Liver (tissue), 9 donors: ENCODE measurements around the gene IL17RE. TPM values are rescaled to one million over a fixed set of nuclear protein-coding genes. Genes with fewer than 3 reads are reported as not detected.

Experiments
- DNase-seq: peaks from one replicate; pipeline ENCODE4 v3.0.0-alpha.2; 2017; ENCODE audit warnings: low spot score
- H3K27ac ChIP-seq, 2 donors: one replicate each; pipeline ENCODE4 v1.7.0; 2013; ENCODE audit warnings: inconsistent platforms in 2 of 2, low read length in 2 of 2, control low read depth in 1 of 2, low read depth in 1 of 2, mild to moderate bottlenecking in 1 of 2
- H3K27me3 ChIP-seq, 4 donors: one replicate each; pipeline versions ENCODE4 v1.6.1 to v1.7.0; 2013; ENCODE audit warnings: low read length in 3 of 4, inconsistent platforms in 1 of 4, mild to moderate bottlenecking in 1 of 4, moderate library complexity in 1 of 4; ENCODE audit not compliant: control insufficient read depth in 4 of 4, insufficient read depth in 4 of 4
- H3K36me3 ChIP-seq, 4 donors: one replicate each; pipeline versions ENCODE4 v1.6.1 to v1.7.0; 2013; ENCODE audit warnings: low read length in 3 of 4, mild to moderate bottlenecking in 3 of 4, low read depth in 1 of 4, moderate library complexity in 1 of 4; ENCODE audit not compliant: control insufficient read depth in 4 of 4, insufficient read depth in 3 of 4
- H3K4me1 ChIP-seq, 4 donors: one replicate each; pipeline versions ENCODE4 v1.6.1 to v1.7.0; 2013; ENCODE audit warnings: low read length in 3 of 4, mild to moderate bottlenecking in 3 of 4, moderate library complexity in 1 of 4; ENCODE audit not compliant: control insufficient read depth in 4 of 4, insufficient read depth in 4 of 4
- H3K4me3 ChIP-seq, 3 donors: one replicate each; pipeline versions ENCODE4 v1.6.1 to v1.7.0; 2013; ENCODE audit warnings: low read length in 3 of 3, control low read depth in 1 of 3, low read depth in 1 of 3, mild to moderate bottlenecking in 1 of 3
- H3K9ac ChIP-seq, 2 donors: one replicate each; pipeline ENCODE4 v1.7.0; 2013; ENCODE audit warnings: low read length in 2 of 2, mild to moderate bottlenecking in 2 of 2, moderate library complexity in 2 of 2, control low read depth in 1 of 2, low read depth in 1 of 2
- H3K9me3 ChIP-seq, 4 donors: one replicate each; pipeline versions ENCODE4 v1.6.1 to v1.7.0; 2013; ENCODE audit warnings: low read length in 3 of 4; ENCODE audit not compliant: control insufficient read depth in 4 of 4
- ATF3 ChIP-seq: IDR thresholded peaks from 2 replicates; pipeline ENCODE4 v1.6.1; 2016; ENCODE audit warnings: antibody characterized with exemption
- CTCF ChIP-seq: fragments of 150-350 bp; IDR thresholded peaks from 2 replicates; pipeline ENCODE4 v1.5.1; 2017; ENCODE audit warnings: improper control_type of control experiment, low read depth, low read length; ENCODE audit not compliant: missing input control
- EGR1 ChIP-seq, 2 donors: IDR thresholded peaks; 2 replicates each; pipeline ENCODE4 v1.6.1; 2016 to 2018; ENCODE audit warnings: antibody characterized with exemption in 2 of 2, low read depth in 2 of 2
- FOXA1 ChIP-seq: IDR thresholded peaks from 2 replicates; pipeline ENCODE4 v1.6.1; 2016; ENCODE audit warnings: antibody characterized with exemption
- FOXA2 ChIP-seq: IDR thresholded peaks from 2 replicates; pipeline ENCODE4 v1.6.1; 2016; ENCODE audit warnings: antibody characterized with exemption
- GABPA ChIP-seq, 2 donors: IDR thresholded peaks in 1 of 2; conservative IDR thresholded peaks in 1 of 2; 2 replicates each; pipeline ENCODE4 v1.6.1; 2016; ENCODE audit warnings: antibody characterized with exemption in 2 of 2, mild to moderate bottlenecking in 1 of 2, moderate library complexity in 1 of 2
- HNF4A ChIP-seq, 2 donors: conservative IDR thresholded peaks; 2 replicates each; pipeline ENCODE4 v1.6.1; 2016; ENCODE audit warnings: antibody characterized with exemption in 2 of 2, mild to moderate bottlenecking in 2 of 2
- HNF4G ChIP-seq: IDR thresholded peaks from 2 replicates; pipeline ENCODE4 v1.6.1; 2016; ENCODE audit warnings: antibody characterized with exemption
- JUND ChIP-seq, 2 donors: IDR thresholded peaks; 2 replicates each; pipeline ENCODE4 v1.6.1; 2016; ENCODE audit warnings: antibody characterized with exemption in 2 of 2
- MAX ChIP-seq: IDR thresholded peaks from 2 replicates; pipeline ENCODE4 v1.6.1; 2016; ENCODE audit warnings: antibody characterized with exemption
- NR2F2 ChIP-seq: IDR thresholded peaks from 2 replicates; pipeline ENCODE4 v1.6.1; 2016; ENCODE audit warnings: antibody characterized with exemption
- RAD21 ChIP-seq, 2 donors: IDR thresholded peaks; 2 replicates each; pipeline ENCODE4 v1.6.1; 2016; ENCODE audit warnings: antibody characterized with exemption in 2 of 2, mild to moderate bottlenecking in 2 of 2
- REST ChIP-seq: IDR thresholded peaks from 2 replicates; pipeline ENCODE4 v1.6.1; 2016; ENCODE audit warnings: antibody characterized with exemption, mild to moderate bottlenecking
- RXRA ChIP-seq, 2 donors: IDR thresholded peaks; 2 replicates each; pipeline ENCODE4 v1.6.1; 2017 to 2018; ENCODE audit warnings: antibody characterized with exemption in 2 of 2, mild to moderate bottlenecking in 1 of 2
- SP1 ChIP-seq: IDR thresholded peaks from 2 replicates; pipeline ENCODE4 v1.6.1; 2018; ENCODE audit warnings: antibody characterized with exemption, mild to moderate bottlenecking
- TAF1 ChIP-seq: conservative IDR thresholded peaks from 2 replicates; pipeline ENCODE4 v1.6.1; 2016; ENCODE audit warnings: antibody characterized with exemption, mild to moderate bottlenecking
- YY1 ChIP-seq: IDR thresholded peaks from 2 replicates; pipeline ENCODE4 v1.6.1; 2016; ENCODE audit warnings: antibody characterized with exemption, mild to moderate bottlenecking
- ZBTB33 ChIP-seq: IDR thresholded peaks from 2 replicates; pipeline ENCODE4 v1.6.1; 2016; ENCODE audit warnings: antibody characterized with exemption
- WGBS: extraction: QIAGEN DNeasy Blood & Tissue Kit; methylation state at CpG from one replicate; pipeline ENCODE4 v1.1.7; 2013; 5-methylcytosine and 5-hydroxymethylcytosine counted together
- polyA plus RNA-seq, 2 donors: library from polyadenylated mRNA; stranded (reverse) in 1 of 2; unstranded in 1 of 2; fragments of 200-250 nt in 1 of 2; fragments of >200 nt in 1 of 2; fragmentation: Nextera tagmentation in 1 of 2; extraction: Ambion mirVana in 1 of 2; gene quantifications; one replicate each; pipeline versions ENCODE4 v1.2.1 to v1.2.3, GENCODE V29; 2013 to 2015
- total RNA-seq, 2 donors: library from RNA; depleted of rRNA; stranded (reverse); fragments of >200 nt; gene quantifications; one replicate each; pipeline ENCODE4 v1.2.3, GENCODE V29; 2014
- donor health status: healthy.
- donor health status: healthy.
- donor health status: healthy.
- donor health status: healthy.
- donor health status: healthy.

Gene IL17RE
- total and polyA plus RNA-seq, 4 donors, result 0.42 to 2.1 (median 0.90) TPM

- TF ChIP-seq REST, result peak; percentile 24
These were observed 12.2 kb upstream of the IL17RE start, which contains the start of gene JAGN1 (continued) for GRCh38 chr3:9890249-9891071.

- Histone ChIP-seq H3K27ac (peak overlapping the region; percentile 98 to 99), H3K36me3 (peaks cover 3 to 10% (median 9%) of the 10 kb centered on the region in 4 donors), H3K9me3 (no peaks in the 10 kb centered on the region), H3K27me3 (no peaks in the 10 kb centered on the region), H3K4me1 (peaks cover 2 to 12% (median 6%) of the 10 kb centered on the region in 4 donors), H3K4me3 (peak overlapping the region; percentile 93 to 98 (median 95)), H3K9ac (peak overlapping the region; percentile 90 to 96)
- 2% methylated on average over 12 of the region's 12 CpGs for WGBS
- DNase-seq, result no peak
- TF ChIP-seq HNF4A (conservative IDR thresholded peaks at IDR 0.05) (no peak), REST (no peak), MAX (no peak), YY1 (no peak), RAD21 (IDR thresholded peaks at IDR 0.05) (no peak), NR2F2 (no peak), FOXA2 (no peak), HNF4G (no peak), JUND (IDR thresholded peaks at IDR 0.05) (no peak), TAF1 (no peak), CTCF (no peak), RXRA (IDR thresholded peaks at IDR 0.05) (no peak), ZBTB33 (no peak), EGR1 (IDR thresholded peaks at IDR 0.05; ENCODE audit: low read depth in 2 of 2) (no peak), SP1 (no peak), ATF3 (no peak), GABPA (IDR thresholded peaks at IDR 0.05 in 1 of 2, conservative IDR thresholded peaks at IDR 0.05 in 1 of 2) (no peak), FOXA1 (no peak)
These were observed 11.5 kb upstream of the IL17RE start for GRCh38 chr3:9891072-9891622.
